ENCODE results near the gene DARS1.

DARS1 gene

DNA sequence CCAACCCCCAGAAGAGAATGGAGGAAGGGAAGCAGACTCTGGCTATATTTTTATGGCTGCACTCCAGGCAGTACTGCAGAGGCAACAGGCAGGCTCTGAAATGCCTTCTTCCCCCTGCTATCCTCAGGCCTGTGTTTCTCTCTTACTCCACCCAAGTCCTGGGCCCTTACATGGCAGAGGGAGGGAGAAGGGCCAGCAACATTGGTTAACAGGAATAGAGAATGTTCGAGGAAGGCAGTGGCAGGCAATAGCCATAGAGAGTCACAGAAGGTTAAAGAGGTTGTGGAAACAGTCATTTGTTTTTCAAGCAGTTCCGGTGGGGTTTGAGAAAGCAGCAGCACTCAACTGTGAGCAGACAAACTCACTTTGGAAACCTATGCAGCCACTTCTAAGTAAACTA lies 15.1 kb upstream of the DARS1 start:
- no peak overlapping the region for H3K4me3 ChIP-seq (ENCODE audit: low read depth, low read length)
- TF ChIP-seq, protein P1, sequence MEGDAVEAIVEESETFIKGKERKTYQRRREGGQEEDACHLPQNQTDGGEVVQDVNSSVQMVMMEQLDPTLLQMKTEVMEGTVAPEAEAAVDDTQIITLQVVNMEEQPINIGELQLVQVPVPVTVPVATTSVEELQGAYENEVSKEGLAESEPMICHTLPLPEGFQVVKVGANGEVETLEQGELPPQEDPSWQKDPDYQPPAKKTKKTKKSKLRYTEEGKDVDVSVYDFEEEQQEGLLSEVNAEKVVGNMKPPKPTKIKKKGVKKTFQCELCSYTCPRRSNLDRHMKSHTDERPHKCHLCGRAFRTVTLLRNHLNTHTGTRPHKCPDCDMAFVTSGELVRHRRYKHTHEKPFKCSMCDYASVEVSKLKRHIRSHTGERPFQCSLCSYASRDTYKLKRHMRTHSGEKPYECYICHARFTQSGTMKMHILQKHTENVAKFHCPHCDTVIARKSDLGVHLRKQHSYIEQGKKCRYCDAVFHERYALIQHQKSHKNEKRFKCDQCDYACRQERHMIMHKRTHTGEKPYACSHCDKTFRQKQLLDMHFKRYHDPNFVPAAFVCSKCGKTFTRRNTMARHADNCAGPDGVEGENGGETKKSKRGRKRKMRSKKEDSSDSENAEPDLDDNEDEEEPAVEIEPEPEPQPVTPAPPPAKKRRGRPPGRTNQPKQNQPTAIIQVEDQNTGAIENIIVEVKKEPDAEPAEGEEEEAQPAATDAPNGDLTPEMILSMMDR (IDR thresholded peaks at IDR 0.05; ENCODE audit: control insufficient read depth, extremely low read depth, insufficient read depth), result no peak
- DNase-seq (ENCODE audit: low read depth), result no peak

DNA sequence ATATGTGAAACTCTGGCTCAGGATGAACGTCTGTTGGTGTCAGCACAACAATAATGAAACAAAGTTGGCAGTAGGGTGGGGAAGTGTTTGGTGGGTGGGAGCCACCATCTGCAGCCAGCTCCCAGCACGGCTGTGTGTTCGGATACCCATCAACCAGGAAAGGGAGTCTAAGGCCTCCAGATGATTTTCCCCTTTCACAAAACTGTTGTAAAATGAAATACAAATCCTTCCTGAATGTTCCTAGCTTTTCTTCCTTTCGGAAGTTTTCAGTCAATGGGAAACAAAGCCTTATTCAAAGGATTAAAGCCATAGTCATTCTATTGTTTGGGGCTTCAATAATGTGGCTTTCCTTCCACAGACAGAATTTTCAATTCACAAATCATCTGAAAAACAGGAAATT lies 14.5 kb upstream of the DARS1 start:
- TF ChIP-seq, protein P1 (IDR thresholded peaks at IDR 0.05; ENCODE audit: control insufficient read depth, extremely low read depth, insufficient read depth), result no peak
- DNase-seq (ENCODE audit: low read depth), result no peak
- H3K4me3 ChIP-seq (ENCODE audit: low read depth, low read length), result no peak overlapping the region

DNA sequence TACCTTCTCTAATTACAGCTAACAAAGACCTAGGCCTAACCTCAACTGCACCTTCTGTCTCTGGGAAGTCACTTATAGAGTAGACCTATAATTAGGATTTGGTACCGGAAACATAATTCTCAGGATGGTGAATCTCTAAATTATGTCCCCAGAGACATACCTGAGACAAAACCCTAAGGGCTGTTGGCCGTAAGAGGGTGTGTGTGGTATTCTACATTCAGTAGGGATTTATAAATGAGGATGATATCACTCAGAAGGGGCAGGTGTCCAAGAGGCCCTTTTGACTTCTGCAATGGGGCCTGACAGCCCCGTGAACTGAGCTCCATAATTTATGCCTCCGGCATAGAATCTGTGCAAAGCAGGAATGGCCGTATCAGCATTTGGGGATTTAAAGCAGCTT lies 13.5 kb upstream of the DARS1 start:
- no peak for DNase-seq (ENCODE audit: low read depth)
- H3K4me3 ChIP-seq (ENCODE audit: low read depth, low read length), result no peak overlapping the region
- TF ChIP-seq, protein P1 (IDR thresholded peaks at IDR 0.05; ENCODE audit: control insufficient read depth, extremely low read depth, insufficient read depth), result no peak

DNA sequence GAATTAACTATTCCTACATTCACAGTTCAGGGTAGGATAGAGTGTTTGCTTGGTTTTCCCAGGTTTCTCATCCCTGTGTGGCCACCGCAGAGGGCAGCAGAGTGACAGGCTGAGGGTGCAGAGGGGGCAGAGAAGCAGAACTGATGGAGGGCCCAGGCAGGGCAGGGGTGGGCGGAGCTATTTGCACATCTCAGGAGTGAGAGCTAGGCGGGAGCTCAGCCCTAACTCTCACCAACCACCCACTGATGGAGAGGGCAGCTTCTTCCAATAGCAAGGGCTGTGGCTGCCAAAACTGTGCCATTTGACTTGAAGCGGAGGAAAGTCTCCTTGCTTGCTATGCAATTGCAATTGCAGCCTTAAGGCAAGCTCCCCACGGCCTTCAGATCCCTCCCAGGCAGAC lies 12.0 kb upstream of the DARS1 start:
- no peak overlapping the region for H3K4me3 ChIP-seq (ENCODE audit: low read depth, low read length)
- DNase-seq (ENCODE audit: low read depth), result no peak
- TF ChIP-seq, protein P1 (IDR thresholded peaks at IDR 0.05; ENCODE audit: control insufficient read depth, extremely low read depth, insufficient read depth), result no peak

DNA sequence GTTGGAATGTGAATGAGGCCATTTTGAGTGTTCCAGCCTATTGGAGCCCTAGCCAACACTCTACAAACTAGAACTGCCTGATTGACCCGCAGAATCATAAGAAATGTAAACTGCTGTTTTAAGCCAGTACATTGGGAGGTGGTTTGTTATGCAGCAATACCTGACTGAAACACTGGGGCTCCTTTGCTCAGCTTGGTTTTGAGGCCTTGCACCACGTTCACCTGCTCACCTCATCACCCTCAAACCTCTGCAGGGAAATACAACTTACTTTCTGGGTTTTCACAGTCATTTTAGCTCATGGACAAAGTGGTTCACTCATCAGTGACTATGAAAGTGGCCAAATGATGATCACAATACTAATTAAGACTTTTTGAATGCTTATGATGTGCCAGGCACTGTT lies 10.9 kb upstream of the DARS1 start:
- DNase-seq (ENCODE audit: low read depth), result no peak
- H3K4me3 ChIP-seq (ENCODE audit: low read depth, low read length), result no peak overlapping the region
- TF ChIP-seq, protein P1 (IDR thresholded peaks at IDR 0.05; ENCODE audit: control insufficient read depth, extremely low read depth, insufficient read depth), result no peak

DNA sequence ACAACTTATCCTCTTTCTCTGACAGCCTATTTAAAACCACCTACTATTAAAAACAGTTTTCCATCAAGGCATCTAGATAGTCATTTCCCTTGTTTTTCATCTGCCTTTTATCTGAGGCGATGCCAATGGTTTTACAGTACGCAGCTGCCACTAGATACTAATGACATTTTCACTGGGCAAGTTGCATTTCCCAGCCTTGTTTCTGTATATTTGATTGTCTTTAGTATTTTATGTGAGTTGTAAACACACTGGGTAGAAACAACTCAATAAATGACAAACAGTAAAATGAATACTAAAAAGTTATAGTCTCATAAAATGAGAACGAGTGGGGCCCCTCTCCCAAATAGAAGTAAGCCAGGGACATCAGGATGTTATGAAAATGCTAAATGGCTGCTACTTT lies 8.9 kb upstream of the DARS1 start:
- TF ChIP-seq, protein P1 (IDR thresholded peaks at IDR 0.05; ENCODE audit: control insufficient read depth, extremely low read depth, insufficient read depth), result no peak
- no peak for DNase-seq (ENCODE audit: low read depth)
- no peak overlapping the region for H3K4me3 ChIP-seq (ENCODE audit: low read depth, low read length)

DNA sequence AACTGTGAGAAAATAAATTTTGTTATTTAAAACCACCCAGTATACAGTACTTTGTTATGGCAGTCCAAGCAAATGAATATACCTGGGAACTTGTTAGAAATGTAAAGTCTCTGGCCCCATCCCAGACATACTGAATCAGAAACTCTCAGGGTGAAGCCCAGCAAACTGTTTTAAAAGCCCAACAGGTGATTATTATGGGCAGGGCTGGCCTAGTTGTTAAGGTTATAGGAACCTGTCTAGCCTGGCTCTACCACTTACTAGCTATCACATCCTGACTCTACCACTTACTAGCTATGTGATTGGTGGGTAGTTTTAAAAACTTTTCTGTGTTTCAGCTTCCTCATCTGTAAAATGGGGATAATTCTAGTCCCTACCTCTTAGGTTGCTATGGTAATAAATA lies 8.0 kb upstream of the DARS1 start:
- TF ChIP-seq, protein P1 (IDR thresholded peaks at IDR 0.05; ENCODE audit: control insufficient read depth, extremely low read depth, insufficient read depth), result no peak
- peak; percentile 45 for DNase-seq (ENCODE audit: low read depth)
- H3K4me3 ChIP-seq (ENCODE audit: low read depth, low read length), result no peak overlapping the region
